NCI-H187 treated with DMSO at 0.1 percent for 48 hours (cell line): ENCODE measurements around the gene TMPRSS9.
"Not testable (repeated sequence)": the region's sequence is repeated elsewhere in the genome, so short reads cannot be mapped to it uniquely, and the experiment has no call there.

Experiments used
- DNase-seq: peaks from one replicate; lab custom pipeline; 2025; lab: John Stamatoyannopoulos, UW

The TMPRSS9 gene

GRCh38 chr19:2438178-2438577 is 78.1 kb downstream of the TMPRSS9 start:
- no peak for DNase-seq

GRCh38 chr19:2440515-2440914 is 80.5 kb downstream of the TMPRSS9 start:
- no peak for DNase-seq

DNA sequence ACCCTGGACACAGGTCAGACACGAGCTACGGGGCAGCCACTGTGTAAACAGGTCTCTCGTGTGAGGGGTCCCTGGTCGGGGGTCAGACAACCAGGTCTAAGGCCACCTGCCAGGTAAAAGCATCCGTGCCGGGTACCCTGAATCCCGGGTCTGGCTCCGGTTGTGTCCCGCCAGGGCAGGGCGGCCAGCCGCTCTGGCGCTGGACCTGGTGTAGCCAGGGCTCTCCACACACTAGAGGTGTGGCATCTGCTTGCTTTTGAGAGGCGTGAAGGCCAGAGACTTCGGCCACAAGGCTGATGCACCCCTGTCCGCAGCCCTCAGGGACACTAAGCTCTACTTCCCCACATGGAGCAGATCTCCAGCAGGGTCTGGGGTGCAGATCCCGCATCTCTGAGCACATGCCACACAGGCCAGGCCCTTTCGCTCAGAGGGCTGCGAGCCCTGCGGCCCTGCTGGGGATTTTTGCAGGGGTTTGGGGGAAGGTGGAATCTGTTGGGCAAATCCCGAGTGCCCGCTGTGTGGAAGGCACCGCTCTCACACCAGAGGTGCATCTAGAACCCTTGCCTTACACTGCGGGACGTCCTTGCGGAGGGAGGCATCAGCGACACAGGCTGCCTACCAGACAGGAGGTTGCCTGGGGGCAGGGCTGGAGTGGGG is 81.2 kb downstream of the TMPRSS9 start:
- no peak for DNase-seq

GRCh38 chr19:2443116-2443784 is 83.2 kb downstream of the TMPRSS9 start:
- DNase-seq, result no peak

DNA sequence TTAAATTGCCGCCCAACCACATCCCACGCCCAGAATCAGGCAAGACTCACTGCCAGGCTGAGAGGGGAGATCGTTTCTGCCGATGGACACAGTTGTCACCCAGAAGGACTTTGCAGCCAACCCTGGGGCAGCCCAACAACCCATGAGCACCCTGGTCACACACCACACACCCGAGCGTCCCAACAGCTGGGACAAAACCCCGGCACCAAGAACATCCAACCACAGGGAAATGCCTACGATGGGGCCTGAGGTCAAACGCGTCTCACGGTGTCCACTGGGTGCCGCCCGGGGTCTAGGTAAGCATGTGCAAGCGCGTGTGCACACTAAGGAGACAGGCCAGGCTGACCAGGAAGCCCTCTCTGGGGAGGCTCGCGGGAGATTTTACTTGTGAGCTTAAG is 83.7 kb downstream of the TMPRSS9 start:
- no peak for DNase-seq

- DNase-seq, result no peak
Observed at GRCh38 chr19:2444251-2445002, 84.4 kb downstream of the TMPRSS9 start.

- DNase-seq, result no peak
Observed at GRCh38 chr19:2446381-2446780, 86.3 kb downstream of the TMPRSS9 start.

- no peak for DNase-seq
Observed at GRCh38 chr19:2449019-2449418, 89.0 kb downstream of the TMPRSS9 start.

DNA sequence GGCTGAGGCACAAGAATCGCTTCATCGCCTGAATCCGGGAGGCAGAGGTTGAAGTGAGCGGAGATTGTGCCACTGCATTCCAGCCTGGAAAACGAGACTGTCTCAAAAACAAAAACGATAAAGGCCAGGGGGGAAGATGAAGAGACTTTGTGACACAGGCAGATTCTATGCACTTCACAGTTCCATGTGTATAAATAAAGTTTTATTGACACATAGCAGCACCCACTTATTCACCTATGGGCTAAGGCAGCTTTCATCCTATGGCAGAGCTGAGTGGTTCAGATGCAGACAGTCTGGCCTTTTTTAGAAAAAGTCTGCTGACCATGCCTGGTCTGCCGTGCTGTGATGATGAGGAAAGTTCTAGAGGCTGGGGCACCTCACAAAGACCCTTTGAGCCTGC is 91.1 kb downstream of the TMPRSS9 start:
- no peak for DNase-seq

DNA sequence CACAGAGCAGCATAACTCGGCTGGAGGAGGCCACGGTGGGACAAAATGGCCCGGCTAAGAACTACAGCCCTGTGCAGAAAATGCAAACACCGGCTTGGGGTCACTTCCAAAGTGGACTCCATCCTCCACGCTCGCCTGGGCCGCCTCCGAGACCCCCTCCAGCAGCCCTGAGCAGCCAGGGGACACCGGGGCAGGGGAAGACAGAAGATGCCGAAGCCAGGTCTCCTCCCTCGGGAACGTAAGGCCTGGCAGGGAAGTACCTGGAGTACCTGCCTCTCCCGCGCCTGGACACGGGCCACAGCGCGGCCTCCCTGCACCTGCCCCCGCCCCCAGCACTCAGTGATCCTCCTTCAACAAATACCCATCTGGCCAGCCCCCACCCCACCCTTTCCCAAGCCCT is 91.7 kb downstream of the TMPRSS9 start:
- no peak for DNase-seq

DNA sequence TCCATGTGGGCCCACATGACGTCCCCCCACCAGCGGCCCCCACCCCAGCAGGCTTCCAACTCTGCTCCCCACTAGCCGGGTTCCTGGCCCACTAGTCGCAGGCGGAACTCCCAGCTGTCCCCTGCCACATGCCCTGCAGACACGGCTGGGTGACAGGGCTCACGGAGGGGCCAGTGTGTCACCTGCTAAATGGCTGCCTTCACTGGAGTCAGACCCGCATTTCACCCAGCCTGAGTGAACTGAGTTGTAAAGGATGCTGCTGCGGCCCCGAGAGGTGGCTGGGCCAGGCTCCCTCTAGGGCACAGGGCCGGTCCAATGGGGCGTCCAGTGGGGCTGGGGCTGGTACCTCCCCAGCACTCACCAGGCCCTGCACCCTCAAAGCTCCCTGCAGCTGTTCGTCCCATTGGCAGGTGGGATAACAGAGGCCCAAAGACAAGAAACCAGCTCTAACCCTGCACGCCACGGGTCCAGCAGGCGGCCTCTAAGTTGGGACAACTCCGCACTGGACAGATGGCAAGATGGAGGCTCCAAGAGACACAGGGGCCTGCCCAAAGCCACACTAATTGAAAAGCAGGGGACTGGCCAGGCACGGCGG is 93.5 kb downstream of the TMPRSS9 start:
- no peak for DNase-seq

DNA sequence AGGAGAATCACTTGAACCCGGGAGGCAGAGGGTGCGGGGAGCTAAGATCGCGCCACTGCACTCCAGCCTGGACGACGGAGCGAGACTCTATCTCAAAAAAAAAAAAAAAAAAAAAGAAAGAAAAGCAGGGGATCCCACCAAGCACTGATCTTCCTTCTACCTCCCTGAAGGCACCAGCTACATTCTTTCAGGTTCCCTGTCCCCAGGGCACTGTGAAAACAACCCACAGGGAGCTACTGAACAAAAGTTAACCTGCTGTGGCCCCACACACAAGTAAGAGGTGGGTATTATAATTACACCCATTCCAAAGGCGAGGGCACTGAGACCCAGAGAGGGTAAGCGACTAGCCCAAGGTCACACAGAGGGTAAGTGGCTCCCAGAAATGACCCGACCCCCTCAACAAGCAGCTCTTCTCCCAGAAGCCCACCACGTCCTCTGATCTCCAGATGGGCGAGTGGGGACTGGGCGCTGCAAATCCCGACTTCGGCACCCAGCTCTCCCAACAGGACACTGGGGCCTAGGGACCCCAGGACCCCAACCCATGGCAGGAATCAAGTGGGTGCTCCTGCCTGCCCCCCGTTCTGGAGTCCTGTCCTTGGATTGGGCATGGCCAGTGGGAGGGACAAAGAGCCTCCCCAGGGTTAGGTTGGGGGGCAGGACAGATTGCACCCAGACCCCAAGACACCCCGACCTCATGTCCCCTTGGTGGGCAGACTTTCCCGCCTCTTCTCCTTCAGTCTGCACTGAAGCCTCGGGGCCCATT is 94.3 kb downstream of the TMPRSS9 start:
- no peak for DNase-seq

GRCh38 chr19:2454962-2455850 is 95.1 kb downstream of the TMPRSS9 start:
- no peak for DNase-seq

- no peak for DNase-seq
Observed at GRCh38 chr19:2455851-2456570, 95.9 kb downstream of the TMPRSS9 start.

GRCh38 chr19:2457394-2458037 is 97.5 kb downstream of the TMPRSS9 start:
- DNase-seq, result no peak

GRCh38 chr19:2458054-2458453 is 98.0 kb downstream of the TMPRSS9 start:
- no peak for DNase-seq

DNA sequence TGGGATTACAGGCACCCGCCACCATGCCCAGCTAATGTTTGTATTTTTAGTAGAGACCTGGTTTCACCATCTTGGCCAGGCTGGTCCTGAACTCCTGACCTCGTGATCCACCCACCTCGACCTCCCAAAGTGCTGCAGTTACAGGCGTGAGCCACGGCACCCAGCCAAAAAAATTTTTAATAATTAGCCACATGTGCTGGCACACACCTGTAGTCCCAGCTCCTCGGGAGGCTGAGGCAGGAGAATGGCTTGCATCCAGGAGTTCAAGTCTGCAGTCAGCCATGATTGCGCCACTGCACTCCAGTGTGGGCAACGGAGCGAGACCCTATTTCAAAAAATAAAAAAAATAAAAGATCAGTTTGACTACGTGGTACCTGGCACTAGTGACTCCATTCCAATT is 98.7 kb downstream of the TMPRSS9 start:
- not testable (repeated sequence) for DNase-seq

GRCh38 chr19:2460245-2460644 is 100.2 kb downstream of the TMPRSS9 start:
- no peak for DNase-seq

DNA sequence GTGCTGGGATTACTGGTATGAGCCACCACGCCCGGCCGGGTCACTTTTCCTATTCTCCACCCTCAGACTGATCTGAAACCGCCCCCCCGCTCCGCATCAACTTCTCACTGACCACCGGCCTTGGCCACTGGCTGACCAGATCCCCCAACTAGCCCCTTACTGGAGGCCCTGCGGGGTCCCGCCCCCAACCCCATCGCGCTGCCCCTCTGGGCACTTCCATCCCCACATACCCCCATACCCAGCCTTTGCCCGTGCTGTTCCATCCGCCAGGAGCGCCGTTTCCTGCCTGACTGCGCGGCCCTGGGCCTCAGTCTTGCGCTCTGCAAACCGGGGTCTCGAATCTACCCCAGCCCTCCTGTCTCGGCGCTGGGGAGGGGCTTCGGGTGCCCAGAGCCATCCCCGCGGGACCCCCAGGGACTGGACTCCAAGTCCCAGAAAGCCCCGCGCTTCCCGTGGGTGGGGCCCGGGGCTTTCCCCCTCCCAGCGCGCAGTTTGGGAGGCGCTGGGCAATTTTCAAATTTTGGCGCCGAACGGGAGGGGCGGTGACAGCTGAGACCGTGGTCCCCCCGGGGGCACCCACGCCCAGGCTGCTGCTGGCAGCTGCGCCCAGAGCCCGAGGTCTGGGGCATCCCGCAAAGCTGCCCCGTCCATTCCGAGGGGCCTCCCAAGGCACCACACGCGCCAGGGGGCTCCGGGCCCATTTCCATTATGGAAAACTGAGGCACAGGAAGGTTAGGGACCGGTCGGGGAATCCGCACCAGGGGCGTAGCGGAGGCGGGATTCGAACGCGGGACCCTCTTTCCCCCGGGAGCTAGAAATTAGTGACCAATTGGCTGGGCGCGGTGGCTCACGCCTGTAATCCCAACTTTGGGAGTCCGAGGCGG is 101.9 kb downstream of the TMPRSS9 start:
- peak; percentile 10 for DNase-seq
